Measurements from ENCODE around the gene NAPB. TPM values are rescaled to one million over a fixed set of nuclear protein-coding genes. Genes with fewer than 3 reads are reported as not detected.

The NAPB gene
- total and polyA plus RNA-seq, 2 experiments from 2014 or later: 7.3 to 11.2 TPM

GRCh38 chr20:23412026-23412425, 9.3 kb downstream of the NAPB start:
- no peak for DNase-seq (ENCODE audit: low spot score)
- Histone ChIP-seq H3K4me2 (no peak overlapping the region), H3K9me2 (replicated peaks; ENCODE audit: insufficient read depth) (no peaks in the 10 kb centered on the region), H2AFZ (no peak overlapping the region), H3K4me1 (ENCODE audit: insufficient read depth) (peaks cover 7% of the 10 kb centered on the region), H4K20me1 (ENCODE audit: insufficient read depth, poor library complexity, severe bottlenecking) (peaks cover 3% of the 10 kb centered on the region), H3K79me2 (peaks cover 97% of the 10 kb centered on the region), H3K27me3 (no peaks in the 10 kb centered on the region), H3K9me3 (ENCODE audit: low read depth) (no peaks in the 10 kb centered on the region), H3K4me3 (no peak overlapping the region), H3K36me3 (replicated peaks; ENCODE audit: insufficient read depth, low read depth) (no peaks in the 10 kb centered on the region), H3K27ac (no peak overlapping the region)
- 63% methylated on average over 1 of the region's 1 CpG for whole genome bisulfite sequencing (ENCODE audit: low lambda C conversion rate, missing lambda C conversion rate)
- no peak for TF ChIP-seq EZH2 (IDR thresholded peaks at IDR 0.05; ENCODE audit: borderline replicate concordance)
- TF ChIP-seq CTCF (IDR thresholded peaks at IDR 0.05; ENCODE audit: poor library complexity): no peak
- no peak for TF ChIP-seq EZH2phosphoT487 (IDR thresholded peaks at IDR 0.05; ENCODE audit: low read depth, severe bottlenecking, unreplicated experiment)

- peaks cover 3% of the 10 kb centered on the region for H4K20me1 ChIP-seq (ENCODE audit: insufficient read depth, poor library complexity, severe bottlenecking)
- no peak for DNase-seq (ENCODE audit: low spot score)
- 96% methylated on average over 3 of the region's 3 CpGs for WGBS (ENCODE audit: low lambda C conversion rate, missing lambda C conversion rate)
- H3K9me2 ChIP-seq (replicated peaks; ENCODE audit: insufficient read depth): no peaks in the 10 kb centered on the region
- H3K79me2 ChIP-seq: peaks cover 97% of the 10 kb centered on the region
- H3K27ac ChIP-seq: no peak overlapping the region
- no peak overlapping the region for H3K4me3 ChIP-seq
- no peaks in the 10 kb centered on the region for H3K36me3 ChIP-seq (replicated peaks; ENCODE audit: insufficient read depth, low read depth)
- H2AFZ ChIP-seq: no peak overlapping the region
- TF ChIP-seq EZH2 (IDR thresholded peaks at IDR 0.05; ENCODE audit: borderline replicate concordance): no peak
- no peak for TF ChIP-seq CTCF (IDR thresholded peaks at IDR 0.05; ENCODE audit: poor library complexity)
- no peak for TF ChIP-seq EZH2phosphoT487 (IDR thresholded peaks at IDR 0.05; ENCODE audit: low read depth, severe bottlenecking, unreplicated experiment)
- no peak overlapping the region for H3K4me2 ChIP-seq
- H3K9me3 ChIP-seq (ENCODE audit: low read depth): no peaks in the 10 kb centered on the region
- peaks cover 7% of the 10 kb centered on the region for H3K4me1 ChIP-seq (ENCODE audit: insufficient read depth)
- H3K27me3 ChIP-seq: no peaks in the 10 kb centered on the region
These were observed 10.2 kb downstream of the NAPB start for GRCh38 chr20:23410916-23411695.

- H3K9me3 ChIP-seq (ENCODE audit: low read depth): no peaks in the 10 kb centered on the region
- no peak overlapping the region for H3K4me2 ChIP-seq
- H3K27me3 ChIP-seq: no peaks in the 10 kb centered on the region
- 73% methylated on average over 3 of the region's 3 CpGs for WGBS (ENCODE audit: low lambda C conversion rate, missing lambda C conversion rate)
- peaks cover 7% of the 10 kb centered on the region for H3K4me1 ChIP-seq (ENCODE audit: insufficient read depth)
- H3K79me2 ChIP-seq: peaks cover 97% of the 10 kb centered on the region
- H3K27ac ChIP-seq: no peak overlapping the region
- H3K4me3 ChIP-seq: no peak overlapping the region
- DNase-seq (ENCODE audit: low spot score): no peak
- no peak overlapping the region for H2AFZ ChIP-seq
- no peaks in the 10 kb centered on the region for H3K36me3 ChIP-seq (replicated peaks; ENCODE audit: insufficient read depth, low read depth)
- H4K20me1 ChIP-seq (ENCODE audit: insufficient read depth, poor library complexity, severe bottlenecking): peaks cover 5% of the 10 kb centered on the region
- H3K9me2 ChIP-seq (replicated peaks; ENCODE audit: insufficient read depth): no peaks in the 10 kb centered on the region
- TF ChIP-seq EZH2phosphoT487 (IDR thresholded peaks at IDR 0.05; ENCODE audit: low read depth, severe bottlenecking, unreplicated experiment) (no peak), EZH2 (IDR thresholded peaks at IDR 0.05; ENCODE audit: borderline replicate concordance) (no peak), CTCF (IDR thresholded peaks at IDR 0.05; ENCODE audit: poor library complexity) (no peak)
These were observed 11.5 kb downstream of the NAPB start for GRCh38 chr20:23409800-23410199.
